K562 (cell line): Measurements from ENCODE around the gene FAM124B. TPM values are rescaled to one million over a fixed set of nuclear protein-coding genes. Genes with fewer than 3 reads are reported as not detected.
A peak's percentile ranks its signal among the peaks of the same experiment; 100 is the strongest.

ENCODE experiments used
- FOXA3 ChIP-seq, 2 experiments: fragments of 450-650 bp in 1 of 2; sonication (generic) in 1 of 2; formaldehyde crosslinking; IDR thresholded peaks in 1 of 2; conservative IDR thresholded peaks in 1 of 2; 2 replicates each; pipeline versions ENCODE4 v1.4.0 to v1.8.0; 2020 to 2022; ENCODE audit warnings: mild to moderate bottlenecking in 2 of 2, missing genetic modification reagents in 1 of 2
- MGA ChIP-seq: fragments of 450-650 bp; IDR thresholded peaks from 2 replicates; pipeline ENCODE4 v1.6.1; 2016; ENCODE audit warnings: mild to moderate bottlenecking, moderate library complexity
- ZNF175 ChIP-seq: fragments of 200-800 bp; sonication (Bioruptor generic); IDR thresholded peaks from 2 replicates; pipeline ENCODE4 v1.6.1; 2016; ENCODE audit warnings: low read depth, mild to moderate bottlenecking, missing genetic modification characterization, missing compliant biosample characterization
- polyA plus RNA-seq, 8 experiments: library from polyadenylated mRNA; depleted of rRNA in 4 of 8; stranded (reverse) in 5 of 8; unstranded in 3 of 8; fragments of >200 nt; fragmentation: Nextera tagmentation in 2 of 8; fragmentation: Illumina TruSeq in 1 of 8; extraction: Ambion mirVana in 2 of 8; extraction: Trizol in 1 of 8; gene quantifications; 2 replicates each; pipeline versions ENCODE4 v1.2.1 to v1.2.3, GENCODE V29; 2011 to 2014; ENCODE audit warnings: inconsistent platforms in 1 of 8, missing spikeins in 1 of 8
- total RNA-seq, 7 experiments: library from RNA; depleted of rRNA in 6 of 7; stranded (reverse); fragments of >200 nt in 6 of 7; fragmentation: Illumina TruSeq in 2 of 7; extraction: Trizol in 2 of 7; gene quantifications; 2 replicates each; pipeline versions ENCODE4 v1.2.1 to v1.2.3, GENCODE V29; 2011 to 2021; ENCODE audit warnings: low replicate concordance in 1 of 7

Gene FAM124B
- total and polyA plus RNA-seq, 9 of the 15 experiments (the other 6 are each of a cell fraction or from before 2014, with no cell fraction given) = 6.2 to 21.4 (median 9.3) TPM

- TF ChIP-seq MGA = peak; percentile 28; the same call in 1 of the 2 replicates
- TF ChIP-seq ZNF175 = no peak
- no peak; a peak in 1 of 4 replicates for TF ChIP-seq FOXA3 (CRISPR knock-in tag; conservative IDR thresholded peaks at IDR 0.05 in 1 of 2, IDR thresholded peaks at IDR 0.05 in 1 of 2)
These were observed 1.6 kb downstream of the FAM124B start (continued) for GRCh38 chr2:224400174-224400810.
